Kidney glomerular epithelial cell (primary cell): ENCODE measurements around the gene RIMBP3C.
A peak's percentile ranks its signal among the peaks of the same experiment; 100 is the strongest.
"Not testable (repeated sequence)": the region's sequence is repeated elsewhere in the genome, so short reads cannot be mapped to it uniquely, and the experiment has no call there.

Source experiments
- DNase-seq: peaks from one replicate; lab custom pipeline; 2025; lab: John Stamatoyannopoulos, UW

The RIMBP3C gene

DNA sequence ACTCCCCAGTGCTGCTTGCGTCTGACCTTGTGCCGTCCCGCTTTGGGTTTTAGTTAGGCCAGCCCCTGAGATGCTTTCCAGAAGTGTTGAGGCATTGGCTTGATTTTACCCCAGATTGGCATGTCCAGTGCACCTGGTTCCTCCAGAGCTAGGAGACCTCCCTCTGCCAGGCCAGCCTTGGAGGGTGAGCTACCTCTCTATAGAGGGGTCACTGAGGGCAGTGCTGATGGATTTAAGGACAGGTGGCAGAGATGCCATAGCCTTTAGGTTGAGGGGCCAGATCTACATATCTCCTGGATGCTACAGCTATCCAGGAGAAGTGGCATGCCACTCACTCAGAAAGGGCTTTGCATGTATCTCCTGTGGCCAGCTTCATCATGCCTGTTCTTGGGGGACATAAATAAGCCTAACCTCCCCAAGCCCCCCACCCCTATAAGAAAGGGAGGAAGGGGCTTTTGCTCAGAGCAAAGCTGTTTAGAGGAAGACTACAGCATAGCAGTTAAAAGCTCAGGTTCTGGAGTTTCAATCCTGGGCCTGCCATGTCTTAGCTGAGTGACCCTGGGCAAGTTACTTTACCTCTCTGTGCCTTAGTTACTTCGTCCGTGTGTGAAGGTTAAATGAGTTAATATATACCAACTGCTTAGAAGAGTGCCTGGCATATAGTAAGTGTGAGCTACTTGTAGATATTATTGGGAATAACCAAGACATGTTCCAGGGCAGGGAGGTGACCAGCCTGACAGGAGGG is 22.7 kb upstream of the RIMBP3C start:
- no peak for DNase-seq

GRCh38 chr22:21573293-21573734 is 22.1 kb upstream of the RIMBP3C start:
- DNase-seq = no peak

GRCh38 chr22:21571679-21572078 is 20.4 kb upstream of the RIMBP3C start:
- no peak for DNase-seq

- DNase-seq = no peak
Observed at GRCh38 chr22:21570398-21570797, 19.1 kb upstream of the RIMBP3C start.

GRCh38 chr22:21569459-21570170 is 18.4 kb upstream of the RIMBP3C start:
- no peak for DNase-seq

DNA sequence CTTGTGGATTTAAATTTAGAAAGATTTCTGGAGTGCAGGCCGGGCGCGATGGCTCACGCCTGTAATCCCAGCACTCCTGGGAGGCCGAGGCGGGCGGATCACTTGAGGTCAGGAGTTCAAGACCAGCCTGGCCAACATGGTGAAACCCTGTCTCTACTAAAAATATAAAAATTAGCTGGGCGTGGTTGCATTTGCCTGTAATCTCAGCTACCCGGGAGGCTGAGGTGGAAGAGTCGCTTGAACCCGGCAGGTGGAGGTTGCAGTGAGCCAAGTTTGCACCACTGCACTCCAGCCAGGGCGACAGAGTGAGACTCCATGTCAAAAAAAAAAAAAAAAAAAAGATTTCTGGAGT is 17.8 kb upstream of the RIMBP3C start:
- DNase-seq = not testable (repeated sequence)

DNA sequence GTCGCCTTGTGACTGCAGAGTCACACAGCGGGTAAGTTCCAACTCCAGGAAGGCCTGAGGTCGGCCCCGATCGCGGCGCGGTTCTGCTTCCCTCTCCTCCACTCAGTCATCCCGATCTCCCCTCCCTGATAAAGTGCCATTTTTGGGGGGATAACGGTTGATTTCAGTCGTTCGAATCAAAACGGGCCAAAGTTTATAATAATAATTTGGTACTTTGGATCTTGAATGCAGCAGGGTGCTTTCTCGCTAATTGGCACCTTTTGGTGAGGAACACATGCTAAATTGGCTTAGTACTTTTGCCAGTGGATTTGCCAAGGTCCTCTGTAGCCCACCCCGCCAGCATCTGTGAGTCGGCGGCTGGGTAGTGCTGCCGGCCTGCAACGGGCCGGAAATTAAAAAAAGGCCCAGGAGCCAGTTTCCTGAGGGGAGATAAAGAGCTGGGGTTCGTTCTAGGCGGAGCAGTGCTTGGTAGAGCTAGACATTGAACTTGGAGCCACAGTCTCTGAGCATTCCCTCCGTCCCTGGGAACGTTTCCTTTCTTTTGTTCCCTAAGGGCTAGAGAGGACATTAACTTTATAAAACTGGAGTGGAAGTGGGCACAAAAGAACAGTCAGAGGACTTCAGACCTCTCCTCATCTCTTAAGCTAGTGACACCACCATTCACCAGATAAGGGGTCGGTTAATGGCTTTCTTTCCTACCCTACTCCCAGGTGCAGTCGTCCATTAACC is 17.2 kb upstream of the RIMBP3C start:
- DNase-seq = peak; percentile 18

- DNase-seq = peak; percentile 49
Observed at GRCh38 chr22:21567456-21568346, 16.4 kb upstream of the RIMBP3C start, which contains the start of gene UBE2L3. Gene UBE2L3, plus strand, starts transcription at chr22:21567714. Its CDS starts 31 bp downstream, at chr22:21567745.

GRCh38 chr22:21564411-21564810 is 13.2 kb upstream of the RIMBP3C start:
- no peak for DNase-seq

- DNase-seq = no peak
Observed at GRCh38 chr22:21563912-21564311, 12.7 kb upstream of the RIMBP3C start.

DNA sequence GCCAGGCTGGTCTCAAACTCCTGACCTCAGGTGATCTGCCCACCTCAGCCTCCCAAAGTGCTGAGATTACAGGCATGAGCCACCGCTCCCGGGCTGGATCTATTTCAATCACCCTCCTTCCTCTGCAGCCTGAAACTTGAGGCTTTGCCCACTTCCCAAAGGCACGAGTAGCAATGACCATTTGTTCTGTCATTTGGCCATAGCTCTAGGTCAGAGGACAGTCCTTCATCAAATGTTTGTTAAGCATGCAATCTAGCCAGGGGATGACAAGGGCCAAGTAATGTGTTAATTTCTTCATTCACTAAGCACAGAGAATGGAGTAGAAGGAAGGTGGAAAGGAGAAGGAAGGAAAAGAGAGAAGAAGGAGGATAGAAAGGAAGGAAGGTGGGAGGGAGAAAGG is 9.4 kb upstream of the RIMBP3C start:
- not testable (repeated sequence) for DNase-seq

DNA sequence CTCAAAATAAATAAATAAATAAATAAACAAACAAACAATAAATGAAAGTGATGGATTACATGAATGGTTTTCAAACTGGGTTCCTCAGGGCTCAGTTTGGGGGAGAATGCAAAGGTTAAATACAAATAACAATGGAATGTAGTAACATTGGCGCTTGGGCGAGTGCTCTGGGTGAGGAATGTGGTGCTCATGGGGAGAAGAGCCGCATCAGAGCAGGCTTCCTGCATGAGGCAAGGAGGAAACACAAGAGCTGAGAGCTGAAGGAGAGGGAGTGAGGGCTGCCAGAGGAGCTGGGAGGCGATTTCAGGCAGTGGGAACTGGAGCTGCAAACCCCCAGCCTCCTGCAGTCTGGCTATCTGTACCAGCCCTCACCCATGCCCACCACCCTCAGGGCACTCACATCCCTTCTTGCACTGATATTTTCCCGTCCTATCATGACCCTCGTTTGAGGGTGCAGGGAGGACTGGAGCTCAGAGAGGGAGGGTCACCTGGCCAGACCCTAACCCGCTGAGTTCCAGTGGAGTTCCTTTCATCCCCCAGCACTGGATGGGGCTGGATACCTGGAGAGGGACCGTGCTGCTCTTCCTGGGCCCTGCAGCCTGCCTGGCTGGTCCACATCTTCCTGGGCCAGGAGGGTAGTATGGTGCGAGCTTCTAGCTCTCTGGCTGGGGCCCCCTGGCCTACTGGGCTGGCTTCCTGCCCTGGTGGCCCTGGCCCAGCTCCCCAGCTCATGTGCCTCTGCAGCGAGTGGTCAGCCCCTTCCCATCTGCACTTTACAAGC is 8.3 kb upstream of the RIMBP3C start:
- not testable (repeated sequence) for DNase-seq

GRCh38 chr22:21550678-21551047 is 598 bp downstream of the RIMBP3C start:
- not testable (repeated sequence) for DNase-seq

DNA sequence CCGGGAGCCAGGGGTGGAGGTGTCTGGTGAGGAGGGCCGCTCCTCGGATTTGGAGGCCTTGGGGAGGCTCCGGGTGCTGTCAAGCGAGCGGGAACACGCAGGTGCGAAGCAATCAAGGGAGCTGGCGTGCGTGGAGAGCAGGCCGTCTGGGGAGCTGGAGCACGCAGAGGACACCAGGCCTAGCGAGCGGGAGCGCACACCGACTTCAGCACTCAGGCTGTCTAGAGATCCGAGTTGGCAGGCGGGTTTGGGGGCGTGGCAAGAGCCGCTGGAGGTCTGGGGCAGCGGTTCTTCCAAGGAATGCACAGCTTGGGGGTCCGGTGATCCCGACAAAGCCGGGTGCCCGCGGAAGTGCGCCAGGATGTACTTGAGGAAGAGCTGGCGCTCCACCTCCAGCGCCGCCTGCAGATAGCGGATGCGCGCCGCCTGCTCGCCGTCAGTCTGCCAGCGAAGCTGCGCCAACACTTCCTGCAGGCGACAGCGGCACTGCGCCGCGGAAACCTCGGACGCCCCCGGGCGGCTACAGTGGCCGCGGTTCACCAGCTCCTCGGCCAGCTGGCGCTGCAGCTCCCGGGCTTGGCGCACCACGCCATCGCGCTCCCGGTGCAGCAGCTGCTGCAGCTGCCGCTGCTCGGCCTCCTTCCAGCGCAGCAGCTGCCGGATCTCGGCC is 1.1 kb downstream of the RIMBP3C start:
- not testable (repeated sequence) for DNase-seq

- not testable (repeated sequence) for DNase-seq
Observed at GRCh38 chr22:21549558-21549957, 1.7 kb downstream of the RIMBP3C start.

- not testable (repeated sequence) for DNase-seq
Observed at GRCh38 chr22:21544432-21545322, 6.6 kb downstream of the RIMBP3C start.

GRCh38 chr22:21539862-21540261 is 11.4 kb downstream of the RIMBP3C start:
- DNase-seq = not testable (repeated sequence)

DNA sequence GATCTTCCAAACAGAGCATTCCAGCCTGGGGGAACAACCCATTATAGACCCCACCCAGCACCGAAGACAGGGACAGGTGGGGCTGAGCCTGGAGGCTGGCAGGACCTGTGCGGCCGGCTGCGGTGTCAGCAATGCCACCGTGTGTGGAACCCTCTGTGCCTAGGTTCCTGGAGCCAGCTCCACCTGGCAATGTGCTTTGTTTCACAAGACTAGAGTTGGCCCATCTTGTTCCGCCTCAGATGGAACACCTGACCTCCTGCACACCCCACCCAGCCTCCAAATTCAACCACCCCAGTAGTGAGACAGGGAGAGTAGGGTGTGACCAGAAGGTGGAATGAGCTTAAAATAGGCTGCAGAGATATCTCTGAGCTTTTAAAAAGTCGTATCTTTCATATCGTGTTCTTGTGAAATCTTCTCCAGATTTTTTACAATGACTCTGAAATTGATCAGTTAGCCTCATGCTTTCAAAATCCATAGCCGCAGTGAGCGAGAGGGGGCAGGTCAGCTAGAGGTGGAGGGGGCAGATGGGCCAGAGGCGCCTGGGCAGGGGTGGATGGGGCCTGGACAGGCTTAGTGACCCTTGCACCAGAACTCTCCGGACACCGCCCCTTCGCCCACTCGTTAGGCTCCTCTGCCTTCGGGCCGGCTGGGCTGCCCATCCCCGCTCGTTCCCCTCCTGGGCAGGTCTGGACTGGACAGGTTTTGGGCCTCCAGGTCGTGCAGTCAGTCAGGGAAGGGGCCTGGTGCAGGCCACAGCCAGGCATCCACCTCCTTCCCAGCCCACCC is 18.2 kb downstream of the RIMBP3C start:
- not testable (repeated sequence) for DNase-seq
